ENCODE measurements around the gene FADS1.

DNA sequence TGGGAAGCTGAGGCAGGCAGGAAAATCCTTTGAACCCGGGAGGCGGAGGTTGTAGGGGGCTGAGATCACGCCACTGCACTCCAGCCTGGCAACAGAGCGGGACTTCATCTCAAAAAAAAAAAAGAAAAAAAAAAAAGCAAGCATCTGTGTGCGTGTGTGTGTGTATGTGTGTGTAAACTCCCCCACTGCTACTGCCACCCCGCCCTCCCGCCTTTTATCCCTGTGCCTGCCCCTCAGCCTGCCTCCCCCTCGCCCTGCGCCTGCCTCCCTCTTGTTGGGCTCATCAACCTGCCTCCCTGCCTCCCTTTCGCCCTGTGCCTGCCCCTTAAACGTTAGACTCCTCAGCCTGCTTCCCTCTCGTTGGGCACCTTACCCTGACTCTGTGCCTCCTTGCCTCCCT lies 42.4 kb downstream of the FADS1 start:
- TF ChIP-seq, protein P1, sequence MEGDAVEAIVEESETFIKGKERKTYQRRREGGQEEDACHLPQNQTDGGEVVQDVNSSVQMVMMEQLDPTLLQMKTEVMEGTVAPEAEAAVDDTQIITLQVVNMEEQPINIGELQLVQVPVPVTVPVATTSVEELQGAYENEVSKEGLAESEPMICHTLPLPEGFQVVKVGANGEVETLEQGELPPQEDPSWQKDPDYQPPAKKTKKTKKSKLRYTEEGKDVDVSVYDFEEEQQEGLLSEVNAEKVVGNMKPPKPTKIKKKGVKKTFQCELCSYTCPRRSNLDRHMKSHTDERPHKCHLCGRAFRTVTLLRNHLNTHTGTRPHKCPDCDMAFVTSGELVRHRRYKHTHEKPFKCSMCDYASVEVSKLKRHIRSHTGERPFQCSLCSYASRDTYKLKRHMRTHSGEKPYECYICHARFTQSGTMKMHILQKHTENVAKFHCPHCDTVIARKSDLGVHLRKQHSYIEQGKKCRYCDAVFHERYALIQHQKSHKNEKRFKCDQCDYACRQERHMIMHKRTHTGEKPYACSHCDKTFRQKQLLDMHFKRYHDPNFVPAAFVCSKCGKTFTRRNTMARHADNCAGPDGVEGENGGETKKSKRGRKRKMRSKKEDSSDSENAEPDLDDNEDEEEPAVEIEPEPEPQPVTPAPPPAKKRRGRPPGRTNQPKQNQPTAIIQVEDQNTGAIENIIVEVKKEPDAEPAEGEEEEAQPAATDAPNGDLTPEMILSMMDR (IDR thresholded peaks at IDR 0.05): no peak
- no peak for TF ChIP-seq EP300 (IDR thresholded peaks at IDR 0.05; ENCODE audit: low read depth)
- no peak for TF ChIP-seq POLR2A (IDR thresholded peaks at IDR 0.05)
- no peak for TF ChIP-seq POLR2AphosphoS5 (IDR thresholded peaks at IDR 0.05)
